ENCODE results near the gene ASPHD1.
A peak's percentile ranks its signal among the peaks of the same experiment; 100 is the strongest.

Gene ASPHD1, protein sequence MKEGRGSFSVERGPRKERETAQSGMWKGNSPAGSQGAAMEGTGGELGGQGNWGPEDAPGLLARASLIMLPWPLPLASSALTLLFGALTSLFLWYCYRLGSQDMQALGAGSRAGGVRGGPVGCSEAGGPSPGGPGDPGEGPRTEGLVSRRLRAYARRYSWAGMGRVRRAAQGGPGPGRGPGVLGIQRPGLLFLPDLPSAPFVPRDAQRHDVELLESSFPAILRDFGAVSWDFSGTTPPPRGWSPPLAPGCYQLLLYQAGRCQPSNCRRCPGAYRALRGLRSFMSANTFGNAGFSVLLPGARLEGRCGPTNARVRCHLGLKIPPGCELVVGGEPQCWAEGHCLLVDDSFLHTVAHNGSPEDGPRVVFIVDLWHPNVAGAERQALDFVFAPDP

GRCh38 chr16:29900102-29900887 is at the start of gene ASPHD1:
Gene ASPHD1, plus strand, starts transcription at chr16:29900488. Its CDS starts 484 bp downstream, at chr16:29900972.
- peak; percentile 94 for DNase-seq (ENCODE audit: low spot score)
- no peak for TF ChIP-seq CTCF (IDR thresholded peaks at IDR 0.05; ENCODE audit: extremely low read depth, missing control alignments)

DNA sequence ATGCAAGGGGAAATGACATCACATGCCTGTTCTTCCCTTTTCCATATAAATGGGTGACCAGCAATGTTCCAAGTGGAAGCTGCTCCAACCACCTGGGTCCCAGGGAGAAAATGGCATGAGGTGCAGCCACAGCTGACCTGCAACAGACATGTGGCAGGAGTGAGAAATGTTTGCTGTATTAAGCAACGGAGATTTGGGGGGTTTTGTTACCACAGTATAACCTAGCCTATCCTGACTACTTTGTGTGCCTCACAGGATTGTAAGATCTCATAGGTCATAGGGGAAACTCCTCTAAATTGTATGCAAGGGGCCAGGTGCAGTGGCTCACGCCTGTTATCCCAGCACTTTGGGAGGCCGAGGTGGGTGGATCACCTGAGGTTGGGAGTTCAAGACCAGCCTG is 49.3 kb upstream of the ASPHD1 start:
- TF ChIP-seq CTCF (IDR thresholded peaks at IDR 0.05; ENCODE audit: extremely low read depth, missing control alignments): no peak
- DNase-seq (ENCODE audit: low spot score): no peak

DNA sequence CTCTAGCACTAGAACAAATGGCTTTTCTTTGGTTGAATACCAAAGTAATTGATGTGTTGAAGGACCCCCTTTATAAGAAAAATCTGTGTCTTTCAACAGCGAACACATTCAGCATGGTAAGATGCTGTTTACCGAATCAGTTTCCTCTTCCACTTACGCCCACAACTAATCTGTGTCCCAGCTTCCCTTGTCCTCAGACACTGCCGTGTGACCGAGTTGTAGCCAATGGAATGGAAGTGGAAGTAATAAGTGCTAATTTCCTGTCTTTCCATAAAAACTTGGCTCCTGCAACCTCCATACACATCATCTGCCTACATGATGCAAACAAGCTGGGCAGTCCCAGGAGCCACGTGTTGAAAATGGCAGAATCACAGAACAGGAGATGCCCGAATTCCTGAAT is 47.6 kb upstream of the ASPHD1 start:
- TF ChIP-seq CTCF (IDR thresholded peaks at IDR 0.05; ENCODE audit: extremely low read depth, missing control alignments): no peak
- no peak for DNase-seq (ENCODE audit: low spot score)

DNA sequence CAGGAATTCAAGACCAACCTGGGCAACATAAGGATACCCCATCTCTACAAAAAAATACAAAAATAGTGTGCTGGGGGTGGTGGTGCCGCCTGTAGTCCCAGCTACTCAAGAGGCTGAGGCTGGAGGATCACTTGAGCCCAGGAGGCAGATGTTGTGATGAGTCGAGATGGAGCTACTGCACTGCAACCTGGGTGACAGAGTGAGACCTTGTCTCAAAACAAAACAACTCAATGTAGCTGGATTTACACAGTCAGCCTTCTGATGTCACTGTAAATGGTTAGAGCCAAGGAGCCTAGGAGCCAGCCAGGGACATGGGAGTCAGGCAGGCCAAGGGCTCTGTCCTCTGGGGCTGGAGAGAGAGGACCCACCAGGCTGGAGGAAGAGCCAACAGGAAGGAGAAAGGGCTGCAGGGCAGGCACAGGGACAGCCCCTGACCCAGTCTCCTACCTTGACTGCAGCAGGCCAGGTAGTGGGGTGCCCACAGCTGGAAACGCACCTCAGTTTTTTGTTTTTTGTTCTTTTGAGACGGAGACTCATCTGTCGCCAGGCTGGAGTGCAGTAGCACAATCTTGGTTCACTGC is 45.7 kb upstream of the ASPHD1 start:
- TF ChIP-seq CTCF (IDR thresholded peaks at IDR 0.05; ENCODE audit: extremely low read depth, missing control alignments): no peak
- no peak for DNase-seq (ENCODE audit: low spot score)

DNA sequence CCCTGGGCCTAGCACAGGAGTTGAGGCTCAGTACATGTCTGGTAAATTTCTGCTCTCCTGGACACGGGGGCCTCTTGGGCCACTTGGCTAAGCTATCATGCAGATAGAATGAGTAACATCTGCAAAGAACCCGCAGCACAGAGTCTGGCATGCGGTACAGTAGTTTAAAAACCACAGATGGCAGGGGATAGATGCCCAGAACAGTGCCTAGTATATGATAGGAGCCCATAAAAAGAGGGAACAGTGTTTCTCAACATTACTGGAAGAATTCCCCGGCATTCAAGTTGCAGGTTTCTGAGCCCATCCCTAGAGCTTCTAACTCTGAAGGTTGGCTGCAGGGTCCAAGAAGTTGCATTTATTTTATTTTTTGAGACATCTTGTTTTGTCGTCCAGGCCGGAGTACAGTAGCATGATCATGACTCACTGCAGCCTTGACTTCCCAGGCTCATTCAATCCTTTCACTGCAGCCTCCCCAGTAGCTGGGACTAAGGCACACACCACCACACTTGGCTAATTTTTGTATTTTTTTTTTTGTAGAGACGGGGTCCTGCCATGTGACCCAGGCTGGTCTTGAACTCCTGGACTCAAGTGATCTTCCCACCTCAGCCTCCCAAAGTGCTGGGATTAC is 43.0 kb upstream of the ASPHD1 start:
- no peak for TF ChIP-seq CTCF (IDR thresholded peaks at IDR 0.05; ENCODE audit: extremely low read depth, missing control alignments)
- DNase-seq (ENCODE audit: low spot score): no peak

DNA sequence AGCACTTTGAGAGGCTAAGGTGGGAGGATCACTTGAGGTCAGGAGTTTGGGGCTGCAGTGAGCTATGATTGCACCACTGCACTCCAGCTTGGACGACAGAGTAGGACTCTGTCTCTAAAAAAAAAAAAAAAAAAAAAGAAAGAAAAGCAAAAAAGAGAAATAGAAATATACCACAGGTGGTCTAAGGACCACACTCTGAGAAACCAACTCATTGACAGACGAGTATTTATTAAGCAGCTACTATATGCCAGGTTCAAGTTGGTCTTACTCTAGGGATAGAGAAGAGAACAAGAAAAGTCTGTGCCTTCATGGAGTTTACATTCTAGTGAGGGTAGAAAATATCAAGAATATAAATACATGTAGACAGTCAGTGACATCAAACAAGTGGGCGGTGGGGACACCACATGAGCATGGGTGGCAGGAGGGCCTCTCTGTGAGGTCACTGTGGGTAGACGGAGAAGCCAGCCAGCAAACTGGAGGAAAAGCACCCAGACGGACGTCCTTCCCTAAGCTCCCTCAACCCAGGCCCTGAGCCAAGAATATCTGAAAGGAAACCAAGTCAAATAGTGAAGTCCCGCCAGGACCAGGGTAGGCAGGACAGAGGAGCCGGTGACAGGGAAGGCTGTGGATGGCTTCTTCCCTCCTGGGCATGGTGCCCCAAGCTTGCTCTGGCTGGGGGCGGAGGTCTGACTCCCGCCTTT is 42.0 kb upstream of the ASPHD1 start:
- no peak for DNase-seq (ENCODE audit: low spot score)
- TF ChIP-seq CTCF (IDR thresholded peaks at IDR 0.05; ENCODE audit: extremely low read depth, missing control alignments): no peak

Data from GM20000 (cell line).